ENCODE measurements around the gene MSMO1.
A peak's percentile ranks its signal among the peaks of the same experiment; 100 is the strongest.
"Not testable (repeated sequence)": the region's sequence is repeated elsewhere in the genome, so short reads cannot be mapped to it uniquely, and the experiment has no call there.

MSMO1 gene

DNA sequence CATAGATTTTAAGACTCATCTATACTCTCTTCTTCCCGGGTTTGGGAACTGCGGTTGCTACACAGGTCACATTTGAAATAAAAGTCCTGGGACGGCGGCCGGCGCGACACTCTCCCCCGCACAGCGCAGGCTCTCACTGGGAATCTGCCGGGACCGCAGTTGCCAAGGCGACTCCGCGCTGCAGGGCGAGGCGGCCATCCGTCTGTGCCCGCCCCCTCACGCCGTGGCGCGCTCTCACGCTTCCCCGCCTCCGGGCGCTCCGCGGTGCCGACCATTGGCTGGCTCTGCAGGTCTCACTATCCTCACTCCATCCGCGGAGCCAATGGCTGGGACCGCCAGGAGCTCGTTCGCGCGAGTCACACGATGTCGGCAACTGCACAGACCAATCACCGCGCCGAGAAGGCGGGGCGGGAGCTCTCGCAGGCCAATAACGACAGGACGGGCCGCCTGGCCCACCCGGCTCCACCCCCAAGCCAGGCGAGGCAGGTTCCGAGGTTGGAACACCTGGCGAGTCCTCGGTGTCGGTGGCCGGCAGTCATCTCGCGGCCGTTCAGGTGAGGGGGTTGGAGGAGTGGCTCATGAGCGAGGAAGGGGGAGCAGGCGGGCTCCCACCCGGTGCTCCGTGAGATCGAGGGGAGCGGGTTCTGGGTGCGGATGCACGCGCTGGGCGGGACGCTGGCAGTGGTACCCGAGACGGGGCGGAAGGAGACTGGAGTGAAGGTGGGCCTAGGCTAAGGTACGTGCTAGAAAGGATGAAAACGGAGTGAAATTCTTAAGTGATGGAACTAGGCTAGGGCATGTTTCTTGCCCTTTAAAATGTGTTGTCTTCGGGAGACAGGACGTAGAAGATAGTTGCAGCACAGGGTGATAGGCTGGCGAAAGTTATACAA lies at the start of gene MSMO1:
Gene MSMO1, plus strand, starts transcription at position 459 of the 890 bp plus-strand sequence. CDS start 5,702 bp downstream, outside the sequence.
- peak; percentile 100 for DNase-seq (ENCODE audit: low read depth, low spot score)

DNA sequence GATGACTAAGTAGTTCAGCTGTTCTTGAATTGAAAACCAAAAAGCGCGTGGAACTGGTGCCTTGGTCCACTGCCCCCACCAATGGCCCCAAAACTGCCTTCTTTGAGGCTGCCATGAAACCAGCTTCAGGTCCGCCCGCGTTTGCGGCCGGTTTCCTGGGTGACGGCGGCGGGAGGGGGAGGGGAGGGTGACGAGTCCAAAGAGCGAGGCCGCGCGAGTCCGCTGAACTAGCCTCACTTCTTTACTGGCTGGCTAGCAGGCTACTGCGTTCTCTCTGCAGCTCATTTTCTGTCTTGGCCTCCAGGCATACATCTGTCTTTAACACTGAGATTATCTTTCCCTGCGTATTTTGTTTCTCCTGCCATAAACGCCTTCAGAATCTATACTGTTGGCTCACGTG lies 47.9 kb upstream of the MSMO1 start:
- DNase-seq (ENCODE audit: low read depth, low spot score): not testable (repeated sequence)

DNA sequence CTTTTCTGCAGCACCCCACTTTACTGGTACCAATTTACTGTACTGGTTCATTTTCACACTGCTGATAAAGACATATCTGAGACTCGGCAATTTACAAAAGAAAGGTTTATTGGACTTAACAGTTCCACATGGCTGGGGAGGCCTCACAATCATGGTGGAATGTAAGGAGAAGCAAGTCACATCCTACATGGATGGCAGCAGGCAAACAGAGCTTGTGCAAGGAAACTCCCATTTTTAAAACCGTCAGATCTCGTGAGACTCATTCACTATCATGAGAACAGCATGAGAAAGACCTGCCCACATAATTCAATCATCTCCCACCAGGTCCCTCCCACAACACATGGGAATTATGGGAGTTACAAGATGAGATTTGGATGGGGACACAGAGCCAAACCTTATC lies 42.8 kb upstream of the MSMO1 start:
- DNase-seq (ENCODE audit: low read depth, low spot score): not testable (repeated sequence)

DNA sequence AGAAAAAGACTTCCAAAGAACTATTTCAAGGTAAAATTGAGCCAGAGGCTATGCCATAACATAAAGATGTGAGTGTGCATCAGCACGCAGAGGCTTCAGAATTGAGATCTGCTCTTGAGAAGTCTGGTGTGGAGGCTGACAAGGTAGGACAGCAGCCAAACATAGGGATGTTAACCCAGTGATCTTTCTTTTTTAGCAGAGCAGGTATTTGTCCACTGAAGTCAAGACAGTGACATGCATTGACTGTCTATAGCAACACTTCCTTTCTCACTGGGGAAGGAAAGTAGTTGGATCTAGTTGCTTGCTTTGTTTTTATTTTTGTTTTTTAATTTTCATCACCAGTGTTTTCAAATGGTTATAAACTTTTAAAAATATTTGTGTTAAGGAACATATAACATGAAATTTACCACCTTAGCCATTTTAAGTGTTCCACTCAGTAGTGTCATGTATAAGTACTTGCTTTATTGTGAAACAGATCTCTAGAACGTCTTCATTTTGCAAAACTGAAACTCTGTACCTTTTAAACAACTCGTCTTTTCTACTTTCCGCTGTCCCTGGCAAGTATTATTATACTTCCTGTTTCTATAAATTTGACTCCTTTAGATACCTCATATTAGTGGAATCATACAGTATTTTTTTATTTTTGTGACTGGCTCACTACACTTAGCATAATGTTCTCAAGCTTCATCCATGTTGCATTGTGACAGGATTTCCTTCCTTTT lies 40.7 kb upstream of the MSMO1 start:
- not testable (repeated sequence) for DNase-seq (ENCODE audit: low read depth, low spot score)

DNA sequence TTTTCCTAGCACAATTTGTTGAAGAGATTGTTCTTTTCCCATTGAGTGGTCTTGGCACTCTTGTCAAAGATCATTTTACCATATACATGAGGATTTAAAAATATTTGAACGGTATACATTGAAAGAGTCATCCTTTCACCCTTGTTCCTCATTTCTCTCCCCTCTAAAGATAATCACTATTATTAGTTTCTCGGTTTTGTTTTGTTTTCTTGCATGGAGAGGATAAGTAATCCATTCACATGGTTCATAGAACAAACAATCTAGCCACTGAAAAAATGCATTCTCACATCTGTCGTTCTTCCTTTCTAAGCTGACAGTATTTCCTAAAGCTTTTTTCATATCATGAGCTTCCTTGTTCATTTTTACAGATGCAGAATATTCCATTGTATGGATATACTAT lies 39.2 kb upstream of the MSMO1 start:
- DNase-seq (ENCODE audit: low read depth, low spot score): no peak

DNA sequence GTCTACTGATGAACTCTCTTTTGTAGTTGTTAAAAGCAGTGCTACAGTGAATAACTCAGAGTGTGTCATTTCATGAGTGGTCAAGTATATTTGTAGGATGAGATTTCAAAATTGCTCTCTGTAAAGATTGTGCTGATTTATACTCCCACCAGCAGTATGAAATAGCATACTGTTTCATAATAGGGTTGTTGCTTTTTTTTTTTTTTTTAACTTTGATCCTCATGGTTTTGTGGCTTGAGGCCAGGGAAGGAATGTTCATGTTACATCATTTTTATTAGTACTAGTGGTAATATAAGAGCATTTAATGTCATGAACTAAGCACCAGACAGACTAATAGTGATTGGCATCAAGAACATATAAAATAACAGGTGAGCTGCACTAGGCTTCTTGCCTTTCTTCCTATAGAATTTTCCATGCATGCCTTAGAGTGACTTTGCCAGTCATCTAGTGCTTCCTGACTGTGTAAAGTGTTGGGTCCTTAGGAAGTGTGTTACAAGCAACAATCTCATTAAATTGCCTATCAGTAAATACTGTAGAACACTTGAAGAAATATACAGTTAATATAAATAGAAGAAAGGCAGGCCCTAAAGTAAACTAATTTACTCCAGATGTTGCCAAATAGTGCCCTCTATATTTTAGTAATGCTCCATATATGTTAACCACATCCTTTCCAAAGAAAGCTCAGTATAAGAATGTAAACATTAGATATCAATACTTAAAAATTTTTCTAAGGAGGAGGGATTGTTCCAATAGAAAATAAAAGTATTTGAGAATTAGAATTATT lies 38.6 kb upstream of the MSMO1 start:
- DNase-seq (ENCODE audit: low read depth, low spot score): peak; percentile 16

DNA sequence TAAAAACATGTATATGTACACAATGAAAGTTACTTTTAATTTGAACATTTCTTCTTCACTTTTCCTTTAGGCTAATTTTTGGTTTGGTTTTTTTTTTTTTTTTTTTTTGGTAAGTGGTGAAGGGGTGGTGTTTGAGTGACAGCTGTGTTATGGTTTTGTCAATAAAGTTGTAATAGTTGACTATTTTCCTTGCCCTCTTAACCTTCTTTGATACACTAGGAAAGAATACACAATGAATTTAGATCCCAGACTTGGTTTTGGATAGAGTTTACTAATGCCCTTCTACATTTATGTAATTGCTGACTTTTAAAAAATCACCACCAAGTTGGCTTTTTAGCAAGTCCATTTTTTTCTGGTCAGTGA lies 38.1 kb upstream of the MSMO1 start:
- DNase-seq (ENCODE audit: low read depth, low spot score): no peak

DNA sequence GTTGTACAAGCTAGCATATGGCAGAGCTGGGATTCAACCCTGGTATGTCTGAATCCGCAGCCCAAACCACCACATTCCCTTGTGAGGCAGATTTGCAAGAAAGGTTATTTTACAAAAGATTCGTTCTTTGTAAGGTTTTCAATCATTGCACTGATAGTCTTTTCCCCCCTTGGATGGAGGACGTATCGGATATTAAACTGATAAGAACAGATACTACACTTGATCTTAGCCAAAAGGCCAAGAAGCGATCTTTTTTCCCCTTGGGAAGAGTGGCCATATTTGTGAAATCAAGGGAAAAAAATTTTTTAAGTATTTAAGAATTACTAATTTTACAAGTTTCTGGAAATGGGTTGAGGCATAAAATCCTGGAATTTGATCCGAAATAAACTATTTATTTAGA lies 34.4 kb upstream of the MSMO1 start:
- no peak for DNase-seq (ENCODE audit: low read depth, low spot score)

DNA sequence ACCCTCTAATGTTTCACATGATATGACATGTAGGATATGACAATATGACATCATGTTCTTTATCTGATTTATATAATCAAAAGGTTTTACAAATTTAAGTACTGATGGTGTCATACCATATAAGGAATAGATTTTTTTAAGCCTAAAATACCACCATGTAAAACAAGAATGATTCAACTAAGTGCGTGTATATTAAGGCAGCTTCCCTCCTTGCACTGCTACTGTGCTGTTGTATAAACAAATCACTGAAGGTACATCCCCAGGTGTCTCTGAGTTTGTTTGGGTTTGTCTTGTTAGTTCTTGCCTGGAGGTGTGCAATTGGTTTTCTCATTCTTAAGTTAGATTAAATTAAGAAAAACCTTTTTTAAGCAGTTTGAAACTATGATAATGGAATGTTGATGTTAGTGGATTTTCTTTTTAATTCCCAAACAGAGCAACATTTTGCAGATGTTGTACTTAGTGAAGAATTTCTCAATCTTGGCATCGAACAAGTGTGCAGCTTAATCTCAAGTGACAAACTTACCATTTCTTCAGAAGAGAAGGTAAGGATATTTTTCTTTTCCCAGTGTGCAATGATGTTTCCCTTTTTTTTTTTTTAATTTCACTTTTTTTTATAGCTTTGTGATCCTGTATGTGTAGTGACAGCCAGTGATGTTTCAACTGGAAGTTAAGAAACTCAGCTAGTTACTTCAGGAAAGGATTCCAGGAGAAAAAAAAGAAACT lies 33.4 kb upstream of the MSMO1 start:
- DNase-seq (ENCODE audit: low read depth, low spot score): no peak

DNA sequence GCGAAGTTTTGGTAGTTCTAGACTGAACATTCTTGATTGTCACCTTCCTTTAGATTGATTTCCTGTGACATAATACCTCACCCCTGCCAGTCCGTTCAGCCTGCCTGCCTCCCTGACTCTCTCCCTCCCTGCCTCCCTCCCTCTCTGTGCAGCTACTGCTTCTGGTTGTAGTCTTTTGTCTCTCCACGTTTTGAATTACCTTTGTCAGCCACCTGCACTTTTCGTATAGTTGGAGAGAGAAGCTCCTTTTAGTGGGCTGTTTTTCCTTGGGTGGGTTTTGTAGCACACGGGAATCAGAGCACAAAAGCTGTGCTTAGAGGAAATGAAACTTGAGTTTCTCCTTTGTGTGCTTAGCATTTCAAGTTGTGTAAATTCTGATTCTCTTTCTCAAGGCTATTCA lies 32.6 kb upstream of the MSMO1 start:
- peak; percentile 11 for DNase-seq (ENCODE audit: low read depth, low spot score)

DNA sequence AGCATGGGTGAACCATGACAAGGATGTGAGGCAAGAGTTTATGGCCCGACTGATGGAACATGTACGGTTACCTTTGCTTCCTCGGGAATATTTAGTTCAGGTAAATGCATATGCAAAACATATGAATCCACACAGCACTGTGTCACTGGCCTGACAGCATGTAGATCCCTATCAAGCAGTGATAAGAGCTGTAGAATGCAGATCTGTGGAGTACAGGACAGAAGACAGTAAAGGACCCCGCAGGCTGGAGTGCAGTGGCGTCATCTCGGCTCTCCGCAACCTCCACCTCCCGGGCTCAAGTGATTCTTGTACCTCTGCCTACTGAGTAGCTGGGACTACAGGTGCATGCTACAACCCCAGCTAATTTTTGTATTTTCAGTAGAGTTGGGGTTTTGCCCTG lies 29.8 kb upstream of the MSMO1 start:
- no peak for DNase-seq (ENCODE audit: low read depth, low spot score)

DNA sequence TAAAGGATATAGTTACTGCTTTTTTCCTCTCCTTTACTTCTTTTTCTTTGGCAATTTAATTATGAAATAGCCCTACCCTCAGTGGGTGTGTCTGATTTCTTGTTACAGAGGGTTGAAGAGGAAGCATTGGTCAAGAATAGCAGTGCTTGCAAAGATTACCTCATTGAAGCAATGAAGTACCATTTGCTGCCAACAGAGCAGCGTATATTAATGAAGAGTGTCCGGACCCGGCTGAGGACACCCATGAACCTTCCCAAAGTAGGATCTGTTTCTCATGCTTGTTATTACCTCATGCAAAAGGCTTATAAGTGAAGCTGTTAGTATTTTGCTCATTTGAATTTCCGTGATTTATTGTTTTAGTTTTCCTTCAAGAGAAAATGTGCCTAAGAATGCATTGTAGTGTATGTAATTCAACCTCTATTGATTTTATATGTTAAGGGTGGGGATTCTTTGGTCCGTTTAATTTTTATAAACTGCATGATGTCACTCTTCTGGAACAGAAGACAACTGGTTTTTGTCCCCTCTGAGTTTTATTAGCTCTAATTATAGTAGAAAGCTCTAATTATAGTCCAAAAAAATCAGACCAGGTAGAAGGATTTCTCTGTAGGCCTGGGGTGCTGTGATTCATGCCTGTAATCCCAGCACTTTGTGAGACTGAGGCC lies 27.9 kb upstream of the MSMO1 start:
- DNase-seq (ENCODE audit: low read depth, low spot score): no peak

DNA sequence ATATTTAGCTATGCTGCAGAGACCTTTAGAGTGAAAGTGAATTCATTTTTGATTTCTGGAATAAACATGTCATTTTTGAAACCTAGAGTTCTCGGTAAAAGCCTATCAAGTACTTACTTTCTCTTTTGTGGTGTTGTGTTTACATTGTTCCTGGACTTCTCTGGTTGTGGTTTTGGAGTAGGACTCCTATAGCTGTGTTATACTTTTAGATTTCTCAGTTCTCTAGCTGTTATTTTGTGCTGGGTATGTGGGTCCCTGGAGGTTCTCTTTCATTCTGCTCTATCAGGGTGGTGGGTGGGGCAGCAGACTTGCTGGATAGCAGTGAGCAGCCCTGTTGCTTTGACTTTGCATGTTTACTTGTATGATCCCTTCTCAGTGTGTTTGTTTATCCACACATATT lies 25.6 kb upstream of the MSMO1 start:
- DNase-seq (ENCODE audit: low read depth, low spot score): peak; percentile 33

DNA sequence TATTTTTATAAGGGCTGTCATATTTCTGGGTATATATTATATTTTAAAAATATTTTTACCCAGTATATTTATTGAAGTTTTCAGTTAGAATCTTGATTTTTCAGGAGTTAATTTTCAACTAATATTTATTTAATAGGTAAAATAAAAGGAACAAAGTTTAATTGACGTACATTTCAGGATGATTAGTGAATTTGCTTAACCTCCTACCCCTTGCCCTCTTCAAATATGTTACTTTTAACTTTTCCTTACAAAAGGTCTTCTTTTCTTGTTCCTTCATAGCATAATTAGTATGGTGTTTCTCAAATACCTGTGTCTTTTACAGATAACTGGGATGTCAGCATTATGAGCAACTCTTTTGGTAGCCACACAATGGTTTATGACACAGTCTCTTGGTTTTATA lies 24.8 kb upstream of the MSMO1 start:
- no peak for DNase-seq (ENCODE audit: low read depth, low spot score)

DNA sequence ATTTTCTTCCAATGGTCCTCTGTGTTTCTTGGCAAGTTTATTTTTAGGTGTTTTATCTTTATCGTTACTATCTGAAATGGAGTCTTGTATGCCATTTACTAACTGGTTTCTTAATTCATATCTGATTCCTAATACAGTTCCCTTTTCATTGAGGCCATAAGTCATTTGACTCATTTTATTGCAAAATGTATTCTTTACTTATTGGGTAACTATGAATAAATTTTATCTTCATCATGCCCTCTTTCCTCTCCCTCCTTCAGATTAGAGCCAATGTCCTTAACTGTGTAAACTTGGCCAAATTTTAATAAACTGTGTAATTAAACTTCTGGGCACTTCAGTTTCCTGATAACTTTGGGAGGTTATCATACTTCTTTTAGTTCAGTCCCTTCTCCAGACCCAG lies 19.3 kb upstream of the MSMO1 start:
- DNase-seq (ENCODE audit: low read depth, low spot score): no peak

DNA sequence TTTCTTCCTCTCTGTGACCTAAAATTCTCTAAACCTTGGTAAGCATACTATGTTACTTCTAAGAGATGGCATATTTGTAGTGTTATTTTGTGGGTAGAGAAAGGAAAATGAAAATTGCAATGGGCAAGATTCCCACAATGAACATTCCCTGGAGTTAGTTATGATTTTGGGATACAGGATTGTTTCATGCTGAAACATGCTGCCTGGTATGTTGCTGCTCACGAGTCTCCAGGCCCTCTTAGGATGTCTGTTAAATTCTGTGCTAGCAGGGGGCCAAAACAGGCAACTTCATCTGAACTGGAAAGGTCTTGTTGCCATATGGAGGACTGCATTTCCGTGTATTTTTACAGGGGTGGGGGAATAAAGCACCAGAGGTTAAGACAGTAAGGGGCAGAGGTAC lies 18.9 kb upstream of the MSMO1 start:
- no peak for DNase-seq (ENCODE audit: low read depth, low spot score)

DNA sequence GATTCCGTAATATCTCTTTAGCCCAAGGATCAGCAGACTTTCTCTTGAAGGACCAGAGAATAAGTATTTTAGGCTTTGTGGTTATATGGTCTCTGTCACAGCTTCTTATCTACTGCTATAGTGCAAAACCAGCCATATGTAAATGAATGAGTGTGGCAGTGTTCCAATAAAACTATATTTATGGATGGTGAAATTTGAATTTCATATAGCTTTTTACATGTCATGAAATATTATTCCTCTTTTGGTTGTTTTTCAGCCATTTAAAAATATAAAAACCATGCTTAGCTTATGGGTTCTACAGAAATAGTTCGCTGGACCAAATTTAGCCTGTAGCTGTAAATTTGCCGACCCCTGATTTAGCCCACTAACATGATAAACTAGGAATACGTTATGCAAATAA lies 18.0 kb upstream of the MSMO1 start:
- DNase-seq (ENCODE audit: low read depth, low spot score): no peak

DNA sequence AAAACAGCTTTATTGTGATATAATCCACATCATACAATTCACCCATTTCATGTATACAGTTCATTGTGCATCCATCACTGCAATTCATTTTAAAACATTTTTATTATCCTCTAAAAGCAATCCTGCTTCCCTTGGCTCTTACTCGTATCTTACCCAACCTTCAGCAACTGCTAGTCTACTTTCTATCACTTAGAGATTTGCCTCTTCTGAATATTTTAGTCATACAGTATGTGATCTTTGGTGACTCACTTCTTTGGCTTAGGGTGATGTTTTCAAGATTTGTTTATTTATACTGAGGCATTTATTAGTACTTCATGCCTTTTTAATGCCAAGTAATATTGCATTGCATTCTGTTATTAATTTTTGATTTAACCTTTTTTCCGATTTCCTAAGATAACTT lies 15.0 kb upstream of the MSMO1 start:
- no peak for DNase-seq (ENCODE audit: low read depth, low spot score)

DNA sequence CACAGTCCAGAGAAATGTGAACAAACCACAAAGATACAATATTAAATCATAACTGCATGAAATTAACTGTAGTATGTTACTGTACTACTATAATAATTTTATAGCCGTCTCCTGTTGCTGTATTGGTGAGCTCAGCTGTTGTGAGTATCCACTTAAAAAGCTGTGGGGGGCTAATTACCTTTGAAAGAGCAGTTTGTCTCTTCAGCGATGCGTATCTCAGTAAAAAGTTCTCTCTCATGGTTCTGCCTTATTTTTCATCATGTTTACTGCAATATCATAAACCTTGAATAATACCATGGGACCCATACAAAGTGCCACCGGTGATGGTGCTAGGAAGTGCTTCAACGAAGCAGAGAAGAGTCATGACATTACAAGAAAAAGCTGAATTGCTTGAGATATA lies 8.4 kb upstream of the MSMO1 start:
- no peak for DNase-seq (ENCODE audit: low read depth, low spot score)

DNA sequence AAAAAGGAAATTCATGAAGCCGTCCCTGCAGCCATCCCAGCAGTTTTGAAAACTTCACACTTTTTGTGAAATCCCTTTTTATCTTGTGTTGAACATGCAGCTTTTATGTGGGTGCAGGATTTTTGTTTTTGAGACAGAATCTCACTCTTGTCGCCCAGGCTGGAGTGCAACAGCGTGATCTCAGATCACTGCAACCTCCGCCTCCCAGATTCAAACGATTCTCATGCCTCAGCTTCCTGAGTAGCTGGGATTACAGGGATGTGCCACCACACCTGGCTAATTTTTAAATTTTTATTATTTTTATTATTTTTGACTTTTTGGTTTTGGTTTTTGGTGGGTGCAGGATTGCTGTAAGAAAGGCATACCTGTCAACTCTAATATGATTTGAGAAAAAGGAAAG lies 8.0 kb upstream of the MSMO1 start:
- DNase-seq (ENCODE audit: low read depth, low spot score): no peak

All from astrocyte of the hippocampus (primary cell).